K562 (cell line): ENCODE measurements around the gene ALDH16A1.

Experiments used
- FOXK1 ChIP-seq: sonication (generic); formaldehyde crosslinking; IDR thresholded peaks from 2 replicates; pipeline ENCODE4 v1.8.0; 2022; ENCODE audit warnings: missing genetic modification reagents, mild to moderate bottlenecking, borderline replicate concordance
- L3MBTL2 ChIP-seq: fragments of 450-650 bp; IDR thresholded peaks from 2 replicates; pipeline ENCODE4 v1.6.1; 2016; ENCODE audit warnings: mild to moderate bottlenecking, moderate library complexity
- NFE2 ChIP-seq: IDR thresholded peaks from 2 replicates; pipeline ENCODE4 v1.6.1; 2014; ENCODE audit warnings: antibody characterized with exemption, low read depth
- ZNF121 ChIP-seq: sonication (generic); formaldehyde crosslinking; conservative IDR thresholded peaks from 2 replicates; pipeline ENCODE4 v1.8.0; 2022; ENCODE audit warnings: missing genetic modification reagents
- ZNF274 ChIP-seq: IDR thresholded peaks from 2 replicates; pipeline ENCODE4 v1.6.1; 2011; ENCODE audit warnings: low read depth, mild to moderate bottlenecking, low read length, moderate library complexity, borderline replicate concordance
- TF ChIP-seq, protein P1 (sequence below): fragments of 200-600 bp; sonication (generic); IDR thresholded peaks from one replicate; pipeline ENCODE4 v1.6.1; 2012; ENCODE audit warnings: mild to moderate bottlenecking, low read depth, low read length, inconsistent platforms

DNA sequence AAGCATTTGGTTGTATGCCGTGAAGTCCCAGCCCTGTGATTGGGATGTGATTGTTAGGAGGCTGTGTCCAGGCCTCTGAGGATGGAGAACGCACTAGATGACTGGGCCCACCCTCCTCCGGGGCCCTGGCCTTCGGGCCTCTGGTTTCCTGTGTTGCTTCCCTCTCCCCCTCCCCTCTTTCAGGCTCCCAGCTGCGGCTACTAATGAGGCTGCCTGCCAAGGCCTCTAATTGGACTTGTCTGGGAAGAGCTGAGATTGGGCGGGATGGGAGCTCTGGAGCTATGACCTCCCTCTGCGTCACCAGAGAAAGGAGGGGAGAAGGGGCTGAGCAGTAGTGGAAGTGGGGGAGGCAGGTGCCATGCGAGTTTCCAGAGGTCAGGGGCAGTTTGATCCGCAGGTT, 39.7 kb upstream of the ALDH16A1 start:
- TF ChIP-seq NFE2 (no peak), FOXK1 (no peak), ZNF274 (no peak), ZNF121 (CRISPR knock-in tag) (no peak), L3MBTL2 (no peak)
- TF ChIP-seq, protein P1, sequence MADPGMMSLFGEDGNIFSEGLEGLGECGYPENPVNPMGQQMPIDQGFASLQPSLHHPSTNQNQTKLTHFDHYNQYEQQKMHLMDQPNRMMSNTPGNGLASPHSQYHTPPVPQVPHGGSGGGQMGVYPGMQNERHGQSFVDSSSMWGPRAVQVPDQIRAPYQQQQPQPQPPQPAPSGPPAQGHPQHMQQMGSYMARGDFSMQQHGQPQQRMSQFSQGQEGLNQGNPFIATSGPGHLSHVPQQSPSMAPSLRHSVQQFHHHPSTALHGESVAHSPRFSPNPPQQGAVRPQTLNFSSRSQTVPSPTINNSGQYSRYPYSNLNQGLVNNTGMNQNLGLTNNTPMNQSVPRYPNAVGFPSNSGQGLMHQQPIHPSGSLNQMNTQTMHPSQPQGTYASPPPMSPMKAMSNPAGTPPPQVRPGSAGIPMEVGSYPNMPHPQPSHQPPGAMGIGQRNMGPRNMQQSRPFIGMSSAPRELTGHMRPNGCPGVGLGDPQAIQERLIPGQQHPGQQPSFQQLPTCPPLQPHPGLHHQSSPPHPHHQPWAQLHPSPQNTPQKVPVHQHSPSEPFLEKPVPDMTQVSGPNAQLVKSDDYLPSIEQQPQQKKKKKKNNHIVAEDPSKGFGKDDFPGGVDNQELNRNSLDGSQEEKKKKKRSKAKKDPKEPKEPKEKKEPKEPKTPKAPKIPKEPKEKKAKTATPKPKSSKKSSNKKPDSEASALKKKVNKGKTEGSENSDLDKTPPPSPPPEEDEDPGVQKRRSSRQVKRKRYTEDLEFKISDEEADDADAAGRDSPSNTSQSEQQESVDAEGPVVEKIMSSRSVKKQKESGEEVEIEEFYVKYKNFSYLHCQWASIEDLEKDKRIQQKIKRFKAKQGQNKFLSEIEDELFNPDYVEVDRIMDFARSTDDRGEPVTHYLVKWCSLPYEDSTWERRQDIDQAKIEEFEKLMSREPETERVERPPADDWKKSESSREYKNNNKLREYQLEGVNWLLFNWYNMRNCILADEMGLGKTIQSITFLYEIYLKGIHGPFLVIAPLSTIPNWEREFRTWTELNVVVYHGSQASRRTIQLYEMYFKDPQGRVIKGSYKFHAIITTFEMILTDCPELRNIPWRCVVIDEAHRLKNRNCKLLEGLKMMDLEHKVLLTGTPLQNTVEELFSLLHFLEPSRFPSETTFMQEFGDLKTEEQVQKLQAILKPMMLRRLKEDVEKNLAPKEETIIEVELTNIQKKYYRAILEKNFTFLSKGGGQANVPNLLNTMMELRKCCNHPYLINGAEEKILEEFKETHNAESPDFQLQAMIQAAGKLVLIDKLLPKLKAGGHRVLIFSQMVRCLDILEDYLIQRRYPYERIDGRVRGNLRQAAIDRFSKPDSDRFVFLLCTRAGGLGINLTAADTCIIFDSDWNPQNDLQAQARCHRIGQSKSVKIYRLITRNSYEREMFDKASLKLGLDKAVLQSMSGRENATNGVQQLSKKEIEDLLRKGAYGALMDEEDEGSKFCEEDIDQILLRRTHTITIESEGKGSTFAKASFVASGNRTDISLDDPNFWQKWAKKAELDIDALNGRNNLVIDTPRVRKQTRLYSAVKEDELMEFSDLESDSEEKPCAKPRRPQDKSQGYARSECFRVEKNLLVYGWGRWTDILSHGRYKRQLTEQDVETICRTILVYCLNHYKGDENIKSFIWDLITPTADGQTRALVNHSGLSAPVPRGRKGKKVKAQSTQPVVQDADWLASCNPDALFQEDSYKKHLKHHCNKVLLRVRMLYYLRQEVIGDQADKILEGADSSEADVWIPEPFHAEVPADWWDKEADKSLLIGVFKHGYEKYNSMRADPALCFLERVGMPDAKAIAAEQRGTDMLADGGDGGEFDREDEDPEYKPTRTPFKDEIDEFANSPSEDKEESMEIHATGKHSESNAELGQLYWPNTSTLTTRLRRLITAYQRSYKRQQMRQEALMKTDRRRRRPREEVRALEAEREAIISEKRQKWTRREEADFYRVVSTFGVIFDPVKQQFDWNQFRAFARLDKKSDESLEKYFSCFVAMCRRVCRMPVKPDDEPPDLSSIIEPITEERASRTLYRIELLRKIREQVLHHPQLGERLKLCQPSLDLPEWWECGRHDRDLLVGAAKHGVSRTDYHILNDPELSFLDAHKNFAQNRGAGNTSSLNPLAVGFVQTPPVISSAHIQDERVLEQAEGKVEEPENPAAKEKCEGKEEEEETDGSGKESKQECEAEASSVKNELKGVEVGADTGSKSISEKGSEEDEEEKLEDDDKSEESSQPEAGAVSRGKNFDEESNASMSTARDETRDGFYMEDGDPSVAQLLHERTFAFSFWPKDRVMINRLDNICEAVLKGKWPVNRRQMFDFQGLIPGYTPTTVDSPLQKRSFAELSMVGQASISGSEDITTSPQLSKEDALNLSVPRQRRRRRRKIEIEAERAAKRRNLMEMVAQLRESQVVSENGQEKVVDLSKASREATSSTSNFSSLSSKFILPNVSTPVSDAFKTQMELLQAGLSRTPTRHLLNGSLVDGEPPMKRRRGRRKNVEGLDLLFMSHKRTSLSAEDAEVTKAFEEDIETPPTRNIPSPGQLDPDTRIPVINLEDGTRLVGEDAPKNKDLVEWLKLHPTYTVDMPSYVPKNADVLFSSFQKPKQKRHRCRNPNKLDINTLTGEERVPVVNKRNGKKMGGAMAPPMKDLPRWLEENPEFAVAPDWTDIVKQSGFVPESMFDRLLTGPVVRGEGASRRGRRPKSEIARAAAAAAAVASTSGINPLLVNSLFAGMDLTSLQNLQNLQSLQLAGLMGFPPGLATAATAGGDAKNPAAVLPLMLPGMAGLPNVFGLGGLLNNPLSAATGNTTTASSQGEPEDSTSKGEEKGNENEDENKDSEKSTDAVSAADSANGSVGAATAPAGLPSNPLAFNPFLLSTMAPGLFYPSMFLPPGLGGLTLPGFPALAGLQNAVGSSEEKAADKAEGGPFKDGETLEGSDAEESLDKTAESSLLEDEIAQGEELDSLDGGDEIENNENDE: no peak
